SK-N-SH (cell line): ENCODE results near the gene CTCFL. TPM values are rescaled to one million over a fixed set of nuclear protein-coding genes. Genes with fewer than 3 reads are reported as not detected.

Experiments used
- CTCF ChIA-PET: fragments of 300-600, 350-600 bp; formaldehyde crosslinking; extraction: SDS; loops from one replicate; lab custom pipeline; 2021; lab: Yijun Ruan, JAX
- POLR2A ChIA-PET: fragments of 350-600 bp; sonication (Branson Sonifier 250); formaldehyde crosslinking; extraction: SDS; loops from one replicate; lab custom pipeline; 2020; ENCODE audit warnings: antibody characterized with exemption, inconsistent platforms; lab: Yijun Ruan, JAX
- DNase-seq: peaks from one replicate; pipeline ENCODE4 v3.0.0; 2012
- H2AFZ ChIP-seq: fragments of 200-600 bp; sonication (generic); 2 replicates; pipeline ENCODE4 v1.8.1; 2016; ENCODE audit warnings: antibody characterized with exemption, mild to moderate bottlenecking, low read depth
- H3F3A ChIP-seq: fragments of 200-600 bp; sonication (generic); replicated peaks from 2 replicates; pipeline ENCODE3; 2016; ENCODE audit warnings: antibody characterized with exemption, mild to moderate bottlenecking; ENCODE audit not compliant: insufficient read depth
- H3K27ac ChIP-seq, 2 experiments: fragments of 200-500 bp in 1 of 2; fragments of 200-600 bp in 1 of 2; sonication (Bioruptor generic) in 1 of 2; sonication (generic), shearing (Covaris generic) in 1 of 2; 2 replicates each; pipeline versions ENCODE4 v1.5.1 to v1.6.1; 2014 to 2016; ENCODE audit warnings: low read depth in 2 of 2, inconsistent platforms in 1 of 2, low read length in 1 of 2, mild to moderate bottlenecking in 1 of 2, mixed read lengths in 1 of 2
- H3K27me3 ChIP-seq: fragments of 200-600 bp; sonication (generic), shearing (Covaris generic); 2 replicates; pipeline ENCODE4 v1.6.1; 2016; ENCODE audit warnings: mixed run types; ENCODE audit not compliant: insufficient read depth
- H3K36me3 ChIP-seq, 2 experiments: fragments of 200-500 bp in 1 of 2; fragments of 200-600 bp in 1 of 2; sonication (Bioruptor generic) in 1 of 2; sonication (generic) in 1 of 2; replicated peaks in 1 of 2; 2 replicates each; pipeline versions ENCODE3 to v1.5.1; 2014 to 2016; ENCODE audit warnings: low read length in 1 of 2, mild to moderate bottlenecking in 1 of 2; ENCODE audit not compliant: insufficient read depth in 2 of 2, control insufficient read depth in 1 of 2
- H3K4me1 ChIP-seq, 2 experiments: fragments of 200-500 bp in 1 of 2; fragments of 200-600 bp in 1 of 2; sonication (Bioruptor generic) in 1 of 2; sonication (generic), shearing (Covaris generic) in 1 of 2; 2 replicates each; pipeline versions ENCODE4 v1.5.1 to v1.6.1; 2014 to 2016; ENCODE audit warnings: low read depth in 1 of 2, low read length in 1 of 2, mixed run types in 1 of 2; ENCODE audit not compliant: insufficient read depth in 2 of 2, control insufficient read depth in 1 of 2
- H3K4me2 ChIP-seq: fragments of 200-600 bp; sonication (generic), shearing (Covaris generic); 2 replicates; pipeline ENCODE4 v1.6.1; 2017; ENCODE audit warnings: mixed run types
- H3K4me3 ChIP-seq, 2 experiments: fragments of 200-500 bp in 1 of 2; fragments of 200-600 bp in 1 of 2; sonication (Bioruptor generic) in 1 of 2; sonication (generic), shearing (Covaris generic) in 1 of 2; 2 replicates each; pipeline versions ENCODE4 v1.5.1 to v1.8.1; 2014 to 2016; ENCODE audit warnings: low read depth in 2 of 2, inconsistent platforms in 1 of 2, low read length in 1 of 2, mild to moderate bottlenecking in 1 of 2, mixed read lengths in 1 of 2, moderate library complexity in 1 of 2
- H3K79me2 ChIP-seq: fragments of 200-600 bp; sonication (generic); 2 replicates; pipeline ENCODE4 v1.8.1; 2017; ENCODE audit warnings: mild to moderate bottlenecking; ENCODE audit not compliant: insufficient read depth
- H3K9ac ChIP-seq: fragments of 200-600 bp; sonication (generic); 2 replicates; pipeline ENCODE4 v1.6.1; 2017; ENCODE audit warnings: mixed run types
- H3K9me2 ChIP-seq: fragments of 200-600 bp; sonication (generic); 2 replicates; pipeline ENCODE4 v1.6.1; 2017; ENCODE audit warnings: mixed run types
- H3K9me3 ChIP-seq: fragments of 200-600 bp; sonication (generic); 2 replicates; pipeline ENCODE4 v1.6.1; 2017; ENCODE audit warnings: mixed run types, mild to moderate bottlenecking, moderate library complexity
- H4K20me1 ChIP-seq: fragments of 200-600 bp; sonication (generic); 2 replicates; pipeline ENCODE4 v1.6.1; 2017; ENCODE audit warnings: mild to moderate bottlenecking, mixed run types; ENCODE audit not compliant: insufficient read depth
- CHD2 ChIP-seq: fragments of 150-350 bp; IDR thresholded peaks from 2 replicates; pipeline ENCODE4 v1.6.1; 2018; ENCODE audit warnings: low read length; ENCODE audit not compliant: partially characterized antibody
- CTCF ChIP-seq: fragments of 200-600 bp; sonication (generic); IDR thresholded peaks from 2 replicates; pipeline ENCODE4 v1.6.1; 2017; ENCODE audit warnings: antibody characterized with exemption, mild to moderate bottlenecking, moderate library complexity
- ELF1 ChIP-seq: IDR thresholded peaks from 2 replicates; pipeline ENCODE4 v1.4.0; 2012
- FOSL2 ChIP-seq: IDR thresholded peaks from 2 replicates; pipeline ENCODE4 v1.4.0; 2012; ENCODE audit warnings: low read depth, mild to moderate bottlenecking, moderate library complexity, borderline replicate concordance
- GABPA ChIP-seq: IDR thresholded peaks from 2 replicates; pipeline ENCODE4 v1.4.0; 2012; ENCODE audit warnings: low read depth, mild to moderate bottlenecking
- MEF2A ChIP-seq: IDR thresholded peaks from 2 replicates; pipeline ENCODE4 v1.4.0; 2012; ENCODE audit warnings: low read depth, borderline replicate concordance
- MXI1 ChIP-seq: IDR thresholded peaks from 2 replicates; pipeline ENCODE4 v1.6.1; 2012; ENCODE audit warnings: mild to moderate bottlenecking, low read depth, low read length, improper control_type of control experiment
- NRF1 ChIP-seq: IDR thresholded peaks from 2 replicates; pipeline ENCODE4 v1.6.1; 2012; ENCODE audit warnings: low read depth, mild to moderate bottlenecking, low read length
- RCOR1 ChIP-seq: fragments of 150-350 bp; IDR thresholded peaks from 2 replicates; pipeline ENCODE4 v1.6.1; 2017; ENCODE audit warnings: antibody characterized with exemption, low read length
- RFX5 ChIP-seq: IDR thresholded peaks from 2 replicates; pipeline ENCODE4 v1.6.1; 2012; ENCODE audit warnings: mild to moderate bottlenecking, improper control_type of control experiment, low read length
- RXRA ChIP-seq: IDR thresholded peaks from 2 replicates; pipeline ENCODE4 v1.4.0; 2012; ENCODE audit warnings: low read depth, mild to moderate bottlenecking, borderline replicate concordance
- SMC3 ChIP-seq: IDR thresholded peaks from 2 replicates; pipeline ENCODE4 v1.6.1; 2012; ENCODE audit warnings: low read depth, low read length, improper control_type of control experiment
- USF2 ChIP-seq: fragments of 150-350 bp; IDR thresholded peaks from 2 replicates; pipeline ENCODE4 v1.6.1; 2017; ENCODE audit warnings: antibody characterized with exemption, low read length, low read depth, borderline replicate concordance
- ZBTB33 ChIP-seq: IDR thresholded peaks from 2 replicates; pipeline ENCODE4 v1.4.0; 2012; ENCODE audit warnings: low read depth, borderline replicate concordance
- whole genome bisulfite sequencing: methylation state at CpG from one replicate; pipeline ENCODE4 v1.1.6; 2017; ENCODE audit warnings: low lambda C conversion rate; 5-methylcytosine and 5-hydroxymethylcytosine counted together
- polyA plus RNA-seq, 3 experiments: library from polyadenylated mRNA; depleted of rRNA; stranded (reverse); fragments of >200 nt; gene quantifications; 2 replicates each; pipeline ENCODE4 v1.2.3, GENCODE V29; 2012

CTCFL gene
- polyA plus RNA-seq, 1 of the 3 experiments (the other 2 are of a cell fraction), result not detected

DNA sequence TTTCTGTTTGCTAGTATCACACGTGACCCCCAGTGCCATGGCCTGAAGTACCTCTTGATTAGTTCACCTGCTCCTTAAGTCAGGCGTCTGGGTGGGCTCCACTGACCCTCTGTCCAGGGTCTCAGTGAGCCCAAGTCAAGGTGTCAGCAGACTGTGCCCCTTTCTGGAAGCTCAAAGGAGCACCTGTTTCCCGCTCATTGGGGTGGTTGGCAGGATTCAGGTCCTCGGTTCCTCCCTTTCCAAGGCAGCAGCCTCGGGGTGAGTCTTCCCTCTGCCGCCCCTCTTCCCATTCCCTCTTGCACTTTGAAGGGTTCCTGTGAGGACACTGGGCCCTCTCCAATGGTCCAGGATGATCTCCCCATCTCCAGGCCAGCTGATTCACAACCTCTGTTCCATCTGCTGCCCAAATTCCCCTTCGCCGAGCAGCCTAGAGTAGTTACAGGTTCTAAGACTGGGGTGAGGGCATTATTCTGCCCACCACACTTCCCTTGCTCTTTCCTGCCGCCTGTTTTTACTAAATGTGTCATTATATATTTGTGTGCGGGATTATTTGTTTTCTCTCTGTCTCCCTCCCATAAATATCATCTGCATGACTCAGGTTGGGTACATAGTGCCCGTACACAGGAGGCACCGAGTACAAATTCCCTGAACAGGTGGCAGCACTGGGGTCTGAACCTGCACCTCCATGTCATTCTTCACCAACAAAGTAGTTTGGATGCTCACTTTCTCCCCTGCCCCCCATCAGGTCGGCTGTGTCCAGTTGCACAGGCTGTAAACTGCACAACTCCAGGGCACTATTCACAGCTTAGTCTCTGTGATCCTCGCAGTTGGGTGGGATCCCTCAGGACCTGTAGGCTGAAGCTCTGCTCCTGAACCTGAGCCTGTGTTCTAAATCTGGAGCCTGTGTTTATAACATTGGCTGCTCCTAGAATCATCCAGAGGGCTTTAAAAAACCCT is 75.3 kb downstream of the CTCFL start:
- no peaks in the 10 kb centered on the region for H3K79me2 ChIP-seq
- H3K9me2 ChIP-seq, result no peaks in the 10 kb centered on the region
- no peaks in the 10 kb centered on the region for H3K36me3 ChIP-seq
- no peaks in the 10 kb centered on the region for H3F3A ChIP-seq
- DNase-seq, result no peak
- no peak overlapping the region for H3K4me3 ChIP-seq
- POLR2A ChIA-PET, result no interaction called here
- no peaks in the 10 kb centered on the region for H3K9me3 ChIP-seq
- no peaks in the 10 kb centered on the region for H4K20me1 ChIP-seq
- H3K4me1 ChIP-seq, result peaks cover 0 to 28% of the 10 kb centered on the region in 2 experiments; a peak in 1 of 4 replicates
- H3K4me2 ChIP-seq, result no peak overlapping the region
- peak; percentile 27; the same call in 1 of the 2 replicates for TF ChIP-seq RCOR1
- no peak for TF ChIP-seq RXRA
- no peak for TF ChIP-seq ELF1
- peak overlapping the region in 1 of 2 experiments; percentile 86; a peak in 2 of 4 replicates for H3K27ac ChIP-seq
- CTCF ChIA-PET, result interaction anchor here (1.5 kb wide), 1 partner anchor 67 kb away, joined by 4 read pairs; no protein-coding TSS in a partner anchor
- no peak overlapping the region for H3K9ac ChIP-seq
- 0 out of 2 replicates have a peak, but pooled peaks cover 4% of the 10 kb centered on the region for H3K27me3 ChIP-seq
- no peak overlapping the region for H2AFZ ChIP-seq
- 54% methylated on average over 14 of the region's 14 CpGs for WGBS

DNA sequence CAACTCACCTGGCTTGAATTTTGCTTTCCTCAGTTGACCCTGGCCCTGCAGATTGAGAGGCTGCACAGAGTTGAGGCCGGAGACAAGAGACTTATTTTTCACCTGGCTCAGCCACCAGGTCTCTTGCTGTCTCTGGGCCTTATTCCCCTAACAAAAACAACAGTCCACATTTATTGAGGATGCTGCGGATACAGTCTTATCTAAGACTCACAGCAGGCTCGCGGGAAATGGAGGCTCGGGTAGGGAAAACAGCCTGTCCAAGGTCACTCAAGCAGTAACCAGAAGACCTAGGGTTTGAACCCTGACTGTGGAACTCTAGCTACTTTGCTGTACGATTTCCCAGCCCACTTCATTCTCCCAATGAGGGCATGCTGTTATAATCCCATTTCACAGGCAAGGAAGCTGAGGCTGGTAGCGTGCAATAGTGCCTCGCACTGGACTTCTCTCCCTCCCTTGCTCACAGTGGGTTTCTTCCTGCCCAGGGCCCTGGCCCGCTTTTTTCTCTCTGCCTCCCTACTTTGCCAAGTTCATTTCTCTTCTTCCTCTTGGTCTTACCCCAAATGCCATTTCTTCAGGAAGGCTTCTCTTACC is 76.1 kb downstream of the CTCFL start:
- H3K9ac ChIP-seq, result no peak overlapping the region
- TF ChIP-seq CHD2, result no peak
- TF ChIP-seq NRF1, result no peak
- no peak for TF ChIP-seq MXI1
- TF ChIP-seq SMC3, result no peak
- no peak for TF ChIP-seq USF2
- no peak for TF ChIP-seq CTCF
- TF ChIP-seq GABPA, result no peak
- TF ChIP-seq FOSL2, result no peak
- no peak for TF ChIP-seq ZBTB33
- TF ChIP-seq RFX5, result no peak
- no peak for TF ChIP-seq MEF2A
- TF ChIP-seq, all 33 proteins: peak for 0
- Histone ChIP-seq H3K36me3 (no peaks in the 10 kb centered on the region), H4K20me1 (no peaks in the 10 kb centered on the region), H2AFZ (no peak overlapping the region), H3K79me2 (no peaks in the 10 kb centered on the region), H3F3A (no peaks in the 10 kb centered on the region), H3K9me3 (no peaks in the 10 kb centered on the region), H3K4me1 (peaks cover 0 to 32% of the 10 kb centered on the region in 2 experiments; a peak in 1 of 4 replicates), H3K27ac (no peak overlapping the region), H3K9me2 (no peaks in the 10 kb centered on the region), H3K4me3 (no peak overlapping the region), H3K4me2 (no peak overlapping the region), H3K27me3 (0 out of 2 replicates have a peak, but pooled peaks cover 4% of the 10 kb centered on the region)
- ChIA-PET POLR2A (no interaction called here), CTCF (interaction anchor here (1.4 kb wide), 1 partner anchor 14 kb away, joined by 3 read pairs; no protein-coding TSS in a partner anchor)
- 83% methylated on average over 8 of the region's 9 CpGs for whole genome bisulfite sequencing
- no peak for DNase-seq
